Activated naive CD4-positive, alpha-beta T cell treated with anti-CD3 and anti-CD28 coated beads, Interleukin-2, amount 50 U/mL, for 72 hours (primary cell): ENCODE results near the gene GOLGA8H. TPM values are rescaled to one million over a fixed set of nuclear protein-coding genes. Genes with fewer than 3 reads are reported as not detected.

Experiments used
- total RNA-seq, 2 donors: library from RNA; stranded (reverse); gene quantifications; one replicate each; pipeline ENCODE4 v1.2.3, GENCODE V29; 2022

Gene GOLGA8H
- total RNA-seq, 2 donors from 2014 or later, result 0.20 to 0.60 TPM

Other genes with a start within 250 kb of the GOLGA8H start
- gene CHRFAM7A, start 210.5 kb upstream of the GOLGA8H start, total RNA-seq, result 1 to 10 TPM in 1 of 2 donors, not detected in 1; 4.3 TPM
- 1 to 10 TPM; 4.2 to 5.0 TPM for gene GOLGA8R, start 189.8 kb upstream of the GOLGA8H start, total RNA-seq
- gene GOLGA8Q, start 52.0 kb upstream of the GOLGA8H start, total RNA-seq, result 1 to 10 TPM in 1 of 2 donors, under 1 TPM in 1; 0.59 to 1.6 TPM